HG03342 (cell line): Measurements from ENCODE around the gene PTPRK.
"Not testable (repeated sequence)": the region's sequence is repeated elsewhere in the genome, so short reads cannot be mapped to it uniquely, and the experiment has no call there.

Source experiments
- ATAC-seq: cut with Tn5 transposase; IDR thresholded peaks from one replicate; pipeline ENCODE4 v1.9.1; 2021; ENCODE audit warnings: mild to moderate bottlenecking, moderate library complexity; ENCODE audit not compliant: unreplicated experiment

The PTPRK gene

DNA sequence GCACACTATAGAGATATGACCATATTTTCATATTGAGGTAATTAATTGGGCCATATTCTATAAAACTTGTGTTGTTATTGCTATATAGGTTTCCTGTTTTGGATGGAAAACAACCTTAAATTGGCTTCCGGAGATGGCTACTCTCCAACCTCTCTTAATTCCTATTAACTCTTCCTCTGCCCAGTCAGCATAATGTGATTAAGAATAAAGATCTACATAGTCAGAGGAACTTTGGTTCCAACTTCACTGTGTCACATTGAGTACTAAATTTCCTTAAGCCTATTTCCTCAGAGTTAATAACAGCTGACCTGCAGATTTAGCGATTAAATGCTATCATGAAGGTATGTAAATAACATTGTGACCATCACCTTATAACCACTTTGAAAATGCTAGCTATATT is 67.7 kb downstream of the PTPRK start:
- no peak for ATAC-seq

DNA sequence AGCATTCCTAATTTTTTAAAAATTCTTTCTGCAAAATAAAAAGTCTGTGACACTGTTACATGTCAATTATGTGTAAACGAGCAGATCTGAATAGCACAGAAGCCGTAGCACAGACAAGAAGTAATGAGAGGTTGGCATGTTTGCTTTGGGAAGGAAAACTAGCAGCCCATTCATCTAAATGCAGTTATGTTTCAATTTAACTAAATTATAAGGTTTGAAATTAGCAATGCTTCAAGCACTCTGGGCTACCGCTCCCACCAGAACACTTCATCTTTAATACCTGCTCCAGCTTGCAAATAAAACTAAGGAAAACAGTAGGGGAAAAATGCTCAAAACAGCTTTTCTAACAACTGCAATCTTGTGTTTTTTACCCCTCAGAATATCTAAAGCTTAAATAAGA is 73.9 kb downstream of the PTPRK start:
- ATAC-seq, result no peak

DNA sequence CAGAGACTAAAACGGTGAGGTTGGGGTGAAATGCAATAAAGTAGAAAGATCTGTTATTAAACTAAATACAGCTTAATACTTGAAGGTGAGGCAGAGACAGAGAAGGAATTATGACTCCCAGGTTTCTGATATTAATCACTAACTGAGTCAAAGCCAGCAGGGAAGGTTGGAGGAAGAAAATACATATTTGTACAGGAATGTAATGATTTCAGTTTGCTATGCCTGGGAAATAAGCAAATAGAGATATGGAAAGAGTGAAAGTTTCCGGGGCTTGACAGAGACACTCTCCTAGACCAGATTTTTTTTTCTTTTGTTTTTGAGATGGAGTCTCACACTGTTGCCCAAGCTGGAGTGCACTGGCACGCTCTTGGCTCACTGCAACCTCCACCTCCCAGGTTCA is 76.8 kb downstream of the PTPRK start:
- ATAC-seq, result no peak

DNA sequence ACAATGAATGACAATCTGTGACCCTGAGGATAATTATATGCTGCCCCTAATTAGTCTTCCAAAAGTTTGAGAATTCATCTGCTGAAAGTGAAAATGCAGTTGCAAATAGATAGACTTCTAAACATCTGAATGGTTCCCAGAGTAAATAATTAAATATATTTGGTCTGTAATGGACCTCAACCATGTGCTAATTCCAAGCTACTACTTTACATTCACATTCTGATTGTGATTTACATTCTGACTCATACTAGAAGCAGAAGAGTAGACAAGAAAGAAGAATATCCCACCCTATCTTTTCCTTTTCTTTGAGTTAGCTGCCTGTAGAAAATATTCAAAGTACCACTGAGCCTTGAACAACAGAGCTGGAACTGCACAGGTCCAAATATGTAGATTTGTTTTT is 80.8 kb downstream of the PTPRK start:
- no peak for ATAC-seq

DNA sequence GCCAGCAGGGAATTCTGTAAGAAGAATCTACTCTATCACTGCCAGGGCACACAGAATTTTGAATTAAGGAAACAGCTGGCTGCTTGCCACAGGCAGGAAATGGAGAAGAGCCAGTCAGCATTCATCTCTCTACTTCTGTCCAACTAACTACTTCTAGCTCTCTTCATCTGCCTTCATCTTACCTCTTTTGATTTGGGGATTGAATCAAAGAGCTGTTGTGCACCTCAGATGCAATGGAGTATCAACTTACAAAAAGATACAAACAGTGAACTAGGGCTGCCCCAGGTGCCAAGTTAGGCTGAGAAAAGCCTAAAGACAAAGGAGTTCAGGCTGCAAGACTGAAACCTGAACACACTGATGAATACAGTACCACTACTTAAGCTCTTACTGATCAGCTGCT is 82.0 kb downstream of the PTPRK start:
- ATAC-seq, result no peak

GRCh38 chr6:128437685-128438084 is 82.7 kb downstream of the PTPRK start:
- no peak for ATAC-seq

DNA sequence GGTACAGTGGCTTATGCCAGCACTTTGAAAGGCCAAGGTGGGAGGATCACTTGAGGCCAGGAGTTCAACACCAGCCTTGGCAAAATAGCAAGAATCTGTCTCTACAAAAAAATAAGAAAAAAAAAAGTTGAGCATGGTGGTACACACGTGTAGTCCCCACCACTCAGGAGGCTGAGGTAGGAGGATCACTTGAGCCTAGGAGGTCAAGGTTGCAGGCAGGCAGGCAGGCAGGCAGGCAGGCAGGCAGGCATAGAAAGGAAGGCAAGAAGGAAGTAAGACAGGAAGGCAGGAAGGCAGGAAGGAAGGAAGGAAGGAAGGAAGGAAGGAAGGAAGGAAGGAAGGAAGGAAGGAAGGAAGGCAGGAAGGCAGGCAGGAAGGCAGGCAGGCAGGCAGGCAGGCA is 85.6 kb downstream of the PTPRK start:
- not testable (repeated sequence) for ATAC-seq

- ATAC-seq, result no peak
These were observed 88.0 kb downstream of the PTPRK start for GRCh38 chr6:128432394-128432793.

- ATAC-seq, result no peak
These were observed 93.3 kb downstream of the PTPRK start for GRCh38 chr6:128427139-128427538.

DNA sequence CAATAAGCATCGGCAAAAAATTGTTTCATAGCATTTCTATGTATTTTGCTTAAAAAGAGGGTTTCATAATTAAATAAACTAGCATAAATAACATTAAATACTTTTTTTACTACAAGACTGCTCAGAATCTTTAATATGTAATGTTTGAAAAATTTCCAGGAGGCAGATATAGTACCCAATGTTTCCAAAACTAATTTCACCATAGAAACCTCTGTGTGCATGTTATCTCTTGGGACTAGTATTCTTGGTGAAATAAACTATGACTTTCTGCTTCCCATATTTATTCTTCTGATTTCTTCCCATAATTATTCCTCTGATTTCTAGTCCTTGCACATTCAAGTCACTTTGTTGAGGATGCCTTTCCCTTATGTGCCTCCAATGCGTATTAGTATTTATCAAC is 94.5 kb downstream of the PTPRK start:
- no peak for ATAC-seq

GRCh38 chr6:128422871-128423270 is 97.5 kb downstream of the PTPRK start:
- no peak for ATAC-seq

DNA sequence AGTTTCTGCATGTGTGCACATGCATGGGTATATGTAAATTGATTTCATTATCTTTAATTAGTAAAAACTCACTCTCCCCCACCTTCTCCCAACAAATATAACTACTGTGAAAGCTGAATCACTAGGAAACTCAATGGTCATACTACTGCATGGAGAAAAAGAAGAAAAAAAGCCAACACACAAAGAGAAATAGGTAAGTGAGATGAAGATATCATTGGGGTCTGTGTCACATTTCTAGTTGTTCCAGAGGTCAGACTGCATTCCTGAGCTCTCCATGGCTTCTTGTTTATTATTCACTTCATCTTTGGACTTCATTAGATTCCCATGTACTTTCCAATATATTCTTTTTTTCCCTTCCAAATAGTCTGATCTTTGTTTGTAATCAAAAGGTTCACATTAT is 98.2 kb downstream of the PTPRK start:
- ATAC-seq, result no peak

DNA sequence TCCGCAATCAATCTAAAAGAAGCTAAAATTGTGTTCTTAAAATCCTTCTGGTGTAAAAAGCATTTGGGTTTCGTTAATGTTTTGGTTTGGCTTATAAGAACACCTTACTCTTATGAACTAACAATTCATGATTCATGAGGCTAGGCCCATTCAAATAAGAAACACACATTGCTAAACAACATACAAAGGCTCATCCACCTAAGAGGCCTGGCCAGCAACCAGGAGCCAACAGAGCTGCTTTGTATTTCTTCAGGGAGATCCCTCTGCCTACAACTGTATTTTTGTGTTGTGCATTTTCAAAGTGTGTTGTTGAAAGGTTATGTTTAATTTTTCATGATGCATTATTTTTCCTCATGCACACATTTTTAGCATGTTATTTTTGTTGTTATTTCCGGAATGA is 98.6 kb downstream of the PTPRK start:
- ATAC-seq, result no peak

- ATAC-seq, result no peak
These were observed 102.7 kb downstream of the PTPRK start for GRCh38 chr6:128417698-128418097.

DNA sequence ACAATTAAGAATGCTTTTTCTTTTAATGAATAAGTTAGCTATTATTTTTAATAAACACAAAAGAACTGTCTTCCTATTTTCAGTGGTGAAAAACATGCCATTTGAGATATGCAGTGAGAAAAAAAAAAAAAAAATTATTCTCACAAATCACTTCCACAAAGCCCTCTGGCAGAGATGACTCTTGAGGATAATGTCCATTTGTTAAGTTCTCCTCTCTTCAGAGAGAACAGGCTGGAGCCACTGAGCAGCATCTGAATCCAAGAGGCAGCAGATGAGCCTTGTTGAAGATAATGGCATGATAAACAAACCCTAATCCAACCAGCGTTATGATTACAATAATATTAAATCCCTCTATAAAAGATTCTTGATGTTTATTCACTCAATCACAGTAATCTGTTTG is 105.0 kb downstream of the PTPRK start:
- no peak for ATAC-seq

GRCh38 chr6:128414943-128415342 is 105.5 kb downstream of the PTPRK start:
- ATAC-seq, result no peak

DNA sequence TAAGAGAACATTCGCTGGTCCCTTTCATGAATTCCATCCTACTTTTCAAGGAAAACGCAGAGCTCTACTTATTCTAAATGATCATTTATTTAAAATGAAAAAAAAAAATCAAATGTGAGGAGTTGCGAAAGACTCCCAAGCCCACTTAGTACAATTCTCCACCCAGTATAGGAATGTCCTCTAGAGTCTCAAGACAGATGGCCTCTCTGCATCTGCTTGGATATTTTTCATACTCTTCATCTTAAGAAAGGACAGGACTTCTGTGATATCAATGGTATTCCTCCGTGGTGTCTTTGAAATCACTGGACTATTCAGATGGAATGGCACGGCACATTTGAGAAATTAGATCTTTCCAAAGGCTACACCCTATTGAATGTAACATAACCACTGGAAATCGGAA is 107.1 kb downstream of the PTPRK start:
- no peak for ATAC-seq

- no peak for ATAC-seq
These were observed 107.7 kb downstream of the PTPRK start for GRCh38 chr6:128412680-128413079.

GRCh38 chr6:128410584-128410983 is 109.8 kb downstream of the PTPRK start:
- no peak for ATAC-seq

GRCh38 chr6:128409003-128409402 is 111.4 kb downstream of the PTPRK start:
- no peak for ATAC-seq

- no peak for ATAC-seq
These were observed 113.9 kb downstream of the PTPRK start for GRCh38 chr6:128406453-128406852.

DNA sequence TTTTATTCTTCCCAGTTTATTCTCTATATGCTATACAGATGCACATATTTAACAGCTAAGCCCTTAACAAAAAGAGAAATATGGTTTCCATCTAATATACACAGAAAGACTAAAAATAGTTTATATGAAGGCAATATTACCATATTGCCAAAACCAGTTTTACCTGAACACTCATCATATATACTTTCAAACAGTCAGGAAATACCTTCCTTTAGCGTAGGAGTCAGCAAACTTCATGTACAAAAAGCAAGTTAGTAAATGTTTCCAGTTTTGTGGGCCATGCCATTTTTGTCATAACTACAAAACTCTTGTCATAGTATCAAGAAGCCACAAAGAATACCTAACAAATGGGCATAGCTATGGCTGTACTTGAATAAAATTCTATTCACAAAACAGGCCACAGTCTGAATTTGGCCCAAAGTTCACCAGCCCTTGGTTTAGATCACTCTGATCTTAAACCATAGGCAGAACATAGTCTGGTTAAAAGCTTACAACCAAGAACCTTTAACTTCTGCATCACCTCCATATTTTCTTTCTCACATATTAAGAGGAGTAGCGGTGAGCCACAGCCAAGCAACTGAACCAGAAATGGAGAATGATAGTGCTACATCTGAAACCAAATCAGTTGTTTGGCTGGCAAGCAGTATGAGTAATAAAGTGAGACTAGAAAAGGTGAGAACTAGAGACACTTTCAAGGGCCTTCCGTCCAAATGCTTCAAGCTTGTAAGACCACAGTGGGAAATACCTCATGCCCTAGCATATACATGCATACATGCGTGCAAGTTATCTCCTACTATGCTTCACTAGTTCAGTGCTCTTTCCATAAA is 116.6 kb downstream of the PTPRK start:
- no peak for ATAC-seq

DNA sequence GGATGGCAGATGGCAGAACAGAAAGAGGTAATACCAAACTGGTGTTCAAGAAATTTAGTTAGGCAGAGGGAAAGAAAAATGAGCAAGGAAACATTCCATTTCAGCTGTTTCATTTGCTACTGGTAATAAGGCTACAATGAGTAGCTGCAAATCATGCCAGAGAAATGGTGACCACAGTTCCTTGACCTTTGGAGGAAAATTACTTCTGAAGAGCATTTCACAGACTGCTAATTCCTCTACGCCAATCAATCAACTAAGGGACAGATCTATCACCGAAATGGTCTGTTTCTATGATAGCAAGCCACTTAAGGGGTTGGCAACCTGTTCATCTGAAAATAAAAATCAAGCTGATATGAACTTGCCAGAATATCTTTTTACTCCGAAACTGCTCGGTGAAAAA is 119.5 kb downstream of the PTPRK start:
- no peak for ATAC-seq
